Stimulated activated CD8-positive, alpha-beta memory T cell treated with anti-CD3 and anti-CD28 coated beads, Interleukin-7, amount 100 ng/mL, for 24 hours (primary cell): Measurements from ENCODE around the gene ST6GALNAC3.

Source experiments
- DNase-seq: peaks from one replicate; pipeline ENCODE4 v3.0.0-alpha.2; 2020; ENCODE audit warnings: low read depth

Gene ST6GALNAC3

DNA sequence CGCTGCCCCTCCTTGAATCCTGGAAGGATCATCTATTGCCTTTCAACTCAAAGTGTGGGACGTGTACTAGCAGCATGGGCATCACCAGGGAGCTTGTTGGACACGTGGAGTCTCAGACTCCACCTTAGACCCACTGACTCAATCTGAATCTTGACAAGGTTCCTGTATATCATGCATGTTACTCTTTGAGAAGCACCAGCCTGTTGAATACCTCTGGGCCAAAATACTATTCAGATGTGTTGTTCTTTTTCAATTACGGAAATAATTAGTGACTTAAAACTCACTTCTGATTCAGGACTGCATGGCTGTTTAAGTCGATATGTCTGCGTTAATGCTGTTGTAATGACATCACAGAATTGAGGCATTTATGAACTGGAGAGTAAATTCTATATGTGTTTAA is 70.8 kb downstream of the ST6GALNAC3 start:
- no peak for DNase-seq

DNA sequence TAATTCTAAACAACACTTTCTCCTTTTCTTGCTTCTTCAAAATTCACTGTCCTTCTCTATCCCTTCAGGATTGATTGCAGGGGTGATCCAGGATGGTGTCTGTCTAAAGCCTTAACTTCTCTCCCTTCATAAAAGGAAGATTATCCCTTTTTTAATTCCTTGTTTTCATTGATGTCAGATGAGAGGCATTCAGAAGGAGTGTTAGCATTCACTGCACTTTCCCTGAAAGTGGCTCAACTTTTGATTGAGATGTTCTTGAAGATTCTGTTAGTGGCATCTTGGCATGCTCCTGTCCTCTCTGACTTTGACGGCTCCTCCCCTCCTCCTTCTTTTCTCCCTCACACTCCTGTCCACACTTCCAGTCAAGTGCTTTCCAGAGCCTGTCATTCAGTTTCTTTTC is 71.6 kb downstream of the ST6GALNAC3 start:
- no peak for DNase-seq

DNA sequence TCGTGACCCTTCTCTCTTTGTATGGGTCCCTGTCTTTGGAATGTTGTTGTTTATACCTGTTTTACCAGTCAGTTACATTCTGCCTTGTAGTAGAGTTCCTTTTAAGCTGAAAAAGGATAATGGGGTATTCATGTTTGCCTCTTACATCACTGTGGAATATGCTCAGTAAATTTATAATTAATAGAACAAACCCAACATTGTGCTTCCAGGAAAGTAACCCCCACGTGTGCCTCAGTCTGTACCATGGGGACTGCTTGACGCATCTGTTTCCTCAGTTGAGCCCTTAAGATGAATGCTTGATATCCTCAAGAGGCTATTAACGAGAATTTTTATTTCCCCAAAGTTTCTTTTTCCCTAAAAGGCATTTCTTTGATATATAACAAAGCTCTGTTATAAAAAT is 73.4 kb downstream of the ST6GALNAC3 start:
- DNase-seq, result no peak

DNA sequence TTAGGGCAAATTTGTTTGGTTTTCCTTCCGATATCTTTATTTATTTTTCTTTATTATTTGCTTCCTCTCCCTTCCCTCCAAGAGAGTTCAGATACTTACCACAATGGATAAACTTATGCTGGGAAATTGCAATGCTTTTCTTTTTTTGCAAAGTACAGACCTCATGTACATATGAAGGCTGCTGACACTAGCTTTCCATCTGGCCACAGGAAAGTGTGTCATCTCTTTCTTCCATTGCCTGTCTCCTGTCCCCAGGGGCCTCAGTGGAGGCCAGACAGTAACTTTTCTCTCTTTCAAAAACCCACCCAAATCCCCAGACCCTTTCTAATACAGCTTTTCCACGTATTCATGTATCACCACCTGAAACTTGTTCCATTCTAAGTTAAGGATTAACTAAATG is 73.9 kb downstream of the ST6GALNAC3 start:
- no peak for DNase-seq

DNA sequence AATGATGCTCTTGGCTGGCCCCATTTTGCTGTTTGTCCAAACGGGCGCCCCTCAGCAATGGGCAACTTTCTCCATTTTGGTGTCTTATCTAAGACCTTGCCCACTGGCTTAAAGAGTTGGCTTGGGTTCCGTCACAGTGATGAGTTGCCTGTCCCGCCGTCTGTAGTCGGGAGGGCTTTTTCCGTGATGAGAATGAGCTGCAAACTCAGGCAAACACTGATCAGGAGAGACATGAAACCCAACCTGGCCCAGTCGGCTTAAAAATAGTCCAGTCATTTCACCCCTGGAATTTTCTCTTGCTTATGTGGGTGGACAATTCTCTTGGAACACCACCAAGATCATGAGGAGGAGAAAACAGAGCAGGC is 79.3 kb downstream of the ST6GALNAC3 start:
- DNase-seq, result no peak

DNA sequence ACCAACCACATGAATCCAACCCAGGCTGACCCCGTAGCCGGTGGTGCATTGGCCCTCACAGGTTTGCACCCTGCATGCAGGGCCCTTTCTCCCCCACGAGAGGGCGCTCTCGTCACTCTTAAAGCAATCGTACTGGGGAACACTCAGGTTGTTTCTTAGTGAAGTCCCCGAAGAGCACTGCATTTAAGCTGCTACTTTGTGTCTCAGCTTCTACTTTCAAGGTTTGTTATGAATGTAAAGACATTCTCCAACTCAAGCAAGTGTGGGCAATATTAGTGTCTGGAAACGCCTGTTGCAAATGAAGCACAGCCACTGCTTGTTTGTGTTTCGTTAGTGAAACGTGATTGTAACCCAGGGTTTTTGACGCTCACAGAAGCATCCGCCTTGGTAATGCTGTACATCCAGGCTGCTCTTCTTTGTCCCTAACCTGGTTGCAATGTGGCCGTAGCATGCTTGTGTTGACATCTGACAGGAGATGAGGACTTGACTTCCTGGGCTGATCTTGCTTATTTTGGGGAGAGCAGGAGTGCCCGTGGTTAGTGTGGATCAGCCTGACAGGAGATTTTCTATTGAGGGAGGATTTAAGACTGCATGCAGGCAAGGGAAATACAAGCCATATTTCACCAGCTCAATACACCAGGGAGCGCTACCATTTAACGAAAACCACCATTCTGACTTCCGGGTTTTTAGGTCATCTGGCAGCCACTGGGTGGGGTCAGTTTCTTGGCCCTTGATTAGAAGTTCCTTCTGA is 79.8 kb downstream of the ST6GALNAC3 start:
- DNase-seq, result peak; percentile 60

DNA sequence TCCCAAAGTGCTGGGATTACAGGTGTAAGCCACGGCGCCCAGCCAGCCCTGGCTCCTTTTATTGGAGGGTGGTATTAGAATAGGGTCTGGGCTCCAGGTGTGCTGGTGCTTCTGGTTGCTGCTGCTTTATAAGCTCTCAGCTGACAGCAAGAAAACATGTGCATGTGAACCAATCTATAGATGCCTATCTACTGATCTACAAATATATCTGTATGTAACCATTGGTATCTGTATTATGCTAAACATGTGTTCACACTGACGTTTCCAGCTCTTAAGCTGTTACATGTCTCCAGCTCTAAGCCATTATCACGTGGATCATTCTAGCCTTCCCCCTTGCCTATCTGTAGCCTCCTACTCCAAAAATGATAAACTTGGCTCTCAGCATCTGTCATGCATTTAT is 82.4 kb downstream of the ST6GALNAC3 start:
- DNase-seq, result no peak

DNA sequence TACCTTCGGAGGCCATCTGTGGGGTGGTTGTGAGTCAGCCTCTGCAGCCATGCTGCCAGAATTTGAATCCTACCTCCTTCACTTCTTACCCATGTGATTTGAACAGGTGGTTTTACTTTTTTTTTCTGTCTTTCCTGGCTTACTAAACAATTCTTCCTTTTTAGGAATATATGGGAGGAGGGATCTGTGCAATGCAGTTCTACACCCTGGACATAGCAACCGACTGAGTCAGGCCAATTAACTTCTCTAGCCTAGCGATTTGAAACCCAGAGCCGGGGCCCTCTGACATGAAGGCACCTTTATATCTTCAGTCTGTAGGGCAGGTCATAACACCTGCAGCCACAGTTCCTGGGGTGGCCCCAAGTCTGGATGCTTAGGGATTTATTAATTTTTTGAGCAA is 83.6 kb downstream of the ST6GALNAC3 start:
- no peak for DNase-seq

DNA sequence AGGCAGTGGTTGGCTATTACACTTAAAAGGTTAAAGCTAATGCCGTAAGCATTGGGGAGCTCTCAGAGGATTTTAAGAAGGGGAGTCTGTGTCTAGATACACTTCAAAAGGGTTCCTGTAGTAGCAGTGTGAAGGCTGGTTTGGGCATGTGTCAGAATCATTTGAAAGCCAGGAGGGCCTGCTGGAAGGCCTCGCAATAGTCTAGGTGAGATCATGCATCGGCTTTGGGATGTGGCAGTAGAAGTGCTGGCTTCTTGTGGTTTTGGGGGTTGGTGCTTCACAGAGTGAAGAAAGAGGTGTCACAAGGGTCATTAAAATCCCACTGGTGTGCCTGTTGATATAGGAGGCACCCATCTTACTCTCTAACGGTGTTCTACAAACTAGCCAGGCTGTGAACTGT is 85.7 kb downstream of the ST6GALNAC3 start:
- no peak for DNase-seq

DNA sequence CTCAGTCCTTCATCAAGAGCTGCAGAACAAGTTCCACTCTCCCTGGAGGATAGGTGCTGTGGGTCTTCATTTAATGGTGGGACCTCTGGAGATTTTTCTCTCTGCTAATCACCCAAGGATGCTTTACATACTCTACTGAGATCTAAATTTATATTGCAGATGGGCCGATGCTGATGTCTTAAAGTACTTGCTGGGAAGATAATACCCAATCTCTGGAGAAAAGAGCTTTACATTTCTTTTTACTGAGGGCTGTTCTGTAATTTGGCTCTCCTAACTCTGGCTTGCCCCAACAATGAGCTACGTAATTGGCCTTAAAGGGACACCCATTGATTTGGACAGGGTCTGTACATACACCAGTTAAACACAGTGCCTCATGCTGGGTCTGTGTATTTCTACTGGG is 86.9 kb downstream of the ST6GALNAC3 start:
- no peak for DNase-seq

DNA sequence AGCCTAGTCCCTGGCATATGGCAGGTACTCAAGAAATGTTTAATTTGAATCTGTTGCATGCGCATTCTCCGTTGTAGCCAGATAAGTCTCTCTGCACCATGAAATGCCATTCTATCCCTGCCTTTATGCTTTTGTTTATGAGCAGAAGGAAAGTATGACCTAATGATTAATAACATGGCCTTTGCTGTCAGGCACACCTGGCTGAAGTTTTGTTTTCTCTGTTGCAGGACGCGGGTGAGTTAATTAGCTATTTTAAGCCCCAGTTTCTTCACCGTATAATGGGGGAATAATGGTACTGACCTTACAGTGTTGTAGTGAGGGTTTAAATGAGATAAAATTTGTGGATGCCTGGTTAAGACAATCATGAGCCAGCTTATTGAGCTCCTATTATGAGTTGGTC is 87.7 kb downstream of the ST6GALNAC3 start:
- no peak for DNase-seq

DNA sequence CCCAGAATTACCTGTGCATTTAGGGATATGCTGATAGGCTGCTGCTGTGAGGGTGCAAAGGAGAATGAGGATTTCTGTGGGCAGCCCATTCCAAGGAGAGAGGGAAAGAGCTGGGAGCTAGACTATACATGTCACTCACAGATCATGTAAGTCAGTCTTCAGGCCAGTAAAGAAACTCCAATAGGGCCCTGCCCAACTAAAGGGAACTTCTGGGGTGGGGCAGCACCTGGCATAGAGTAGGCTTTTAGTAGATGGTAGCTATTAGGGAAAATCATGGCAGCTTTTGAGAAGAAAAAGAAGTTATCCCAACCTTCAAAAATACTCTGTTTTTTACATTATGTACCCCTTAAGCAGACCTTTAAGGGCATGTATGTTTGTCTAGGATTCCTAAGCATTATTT is 89.6 kb downstream of the ST6GALNAC3 start:
- DNase-seq, result no peak

DNA sequence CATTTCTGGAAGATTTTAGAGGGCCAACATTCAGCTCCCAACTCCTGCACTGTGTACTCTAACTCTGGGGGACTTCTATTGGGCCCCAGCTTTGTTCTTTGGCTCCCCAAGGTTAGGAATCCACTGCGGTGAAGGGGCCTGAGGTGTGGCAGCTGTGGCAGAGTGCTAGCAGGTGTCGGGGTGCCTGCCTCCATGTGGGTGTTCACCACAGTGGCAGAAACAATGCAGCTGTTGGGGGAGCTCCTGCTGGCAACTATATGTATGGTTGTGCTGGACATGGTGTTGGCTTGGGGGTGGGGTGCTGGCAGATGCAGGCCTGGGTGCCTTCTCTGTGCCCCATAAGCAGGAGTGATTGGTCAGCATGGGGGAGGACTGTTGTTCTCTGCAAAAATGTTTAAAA is 95.5 kb downstream of the ST6GALNAC3 start:
- no peak for DNase-seq

DNA sequence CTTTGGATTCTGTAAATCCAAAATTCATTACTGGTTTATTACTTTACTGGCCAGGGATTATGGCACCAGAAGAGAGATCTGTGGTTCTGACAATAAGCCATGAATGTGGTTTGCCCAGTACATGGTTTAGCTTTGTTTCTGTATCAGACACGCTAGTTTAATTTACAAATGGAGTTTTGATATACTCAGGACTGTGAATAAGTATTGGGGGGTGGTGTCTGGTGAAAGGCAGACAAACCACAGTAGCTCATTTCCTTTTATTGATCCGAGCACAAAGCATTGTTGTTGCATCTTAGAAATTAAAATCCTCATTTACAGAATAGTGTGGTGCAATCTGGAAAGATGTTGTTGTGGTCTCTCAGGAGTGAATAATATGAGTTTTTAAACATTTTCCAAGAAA is 96.0 kb downstream of the ST6GALNAC3 start:
- no peak for DNase-seq

DNA sequence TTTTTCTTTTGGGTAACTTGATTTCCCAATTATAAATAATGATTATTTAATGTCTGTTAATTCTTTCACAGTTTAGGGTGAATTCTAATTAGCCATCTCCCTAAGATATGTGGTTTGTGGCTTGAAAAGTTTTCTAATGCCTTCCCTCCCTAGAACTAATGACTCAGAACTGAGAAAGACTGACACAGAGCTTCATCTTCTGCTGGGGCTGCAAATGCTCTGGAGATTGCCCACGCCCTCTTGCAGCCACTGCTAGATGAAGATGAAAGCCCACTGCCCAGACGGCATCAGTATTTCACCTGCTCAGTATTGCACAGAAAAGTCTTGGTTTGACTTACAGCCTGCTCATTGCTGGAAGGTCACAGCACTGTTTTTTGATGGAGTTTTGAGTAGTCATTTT is 101.5 kb downstream of the ST6GALNAC3 start:
- no peak for DNase-seq

DNA sequence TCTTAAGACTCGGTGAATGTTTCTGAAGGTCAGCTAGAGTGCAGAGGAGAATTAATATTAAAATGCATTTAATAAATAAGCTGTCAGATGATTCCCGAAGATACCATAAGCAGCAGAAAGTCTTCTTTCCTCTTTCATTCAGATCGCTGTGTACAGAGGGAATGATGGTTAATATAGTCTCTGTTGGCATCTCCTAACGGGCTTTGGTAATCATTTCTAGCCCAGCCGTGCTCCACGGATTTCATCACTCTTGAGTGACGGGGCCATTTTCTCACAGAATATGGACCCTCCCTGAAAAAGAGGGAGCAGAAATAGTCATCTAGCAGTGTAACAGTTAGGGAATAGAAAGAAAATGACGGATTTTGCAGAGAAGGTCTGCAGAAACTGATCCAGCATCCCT is 103.1 kb downstream of the ST6GALNAC3 start:
- DNase-seq, result no peak

DNA sequence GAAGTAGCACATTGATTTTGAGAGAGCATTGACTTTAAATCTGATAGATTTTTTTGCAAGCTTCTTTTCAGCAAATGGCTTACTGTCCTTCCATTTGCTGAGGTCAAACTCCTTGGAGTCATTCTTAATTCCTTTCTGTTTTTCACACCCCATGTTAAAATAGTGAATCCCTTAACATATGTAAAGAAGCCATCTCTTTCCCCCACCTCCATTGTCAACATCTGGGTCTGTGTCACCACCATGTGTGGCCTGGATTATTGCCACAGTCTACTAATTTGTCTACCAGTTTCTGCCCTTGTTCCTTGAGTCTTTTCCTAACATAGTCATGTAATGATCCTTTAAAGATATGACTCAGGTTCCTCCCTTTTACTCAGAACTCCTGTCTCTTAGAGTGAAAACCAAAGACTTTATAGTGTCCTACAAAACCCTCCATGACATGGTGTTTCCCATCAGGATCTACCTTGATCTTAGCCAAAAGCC is 104.7 kb downstream of the ST6GALNAC3 start:
- no peak for DNase-seq

DNA sequence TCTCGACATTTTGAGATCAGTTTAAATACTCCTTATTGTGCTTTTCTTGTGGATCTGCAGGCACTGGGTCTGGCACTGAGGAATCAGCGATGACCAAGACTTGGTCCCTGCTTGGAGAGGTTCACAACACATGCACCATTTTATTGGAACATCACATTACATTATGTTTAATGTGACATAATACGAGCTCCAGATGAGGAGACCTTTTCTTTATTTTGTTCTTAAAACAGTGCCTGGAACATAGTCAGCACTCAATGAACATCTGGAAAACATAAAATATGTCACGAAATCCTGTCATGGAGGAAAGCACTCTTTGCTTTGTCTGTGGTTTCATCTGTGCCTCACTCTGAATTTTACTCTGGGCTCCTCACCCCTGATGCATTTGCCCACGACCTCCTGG is 110.7 kb downstream of the ST6GALNAC3 start:
- DNase-seq, result no peak

DNA sequence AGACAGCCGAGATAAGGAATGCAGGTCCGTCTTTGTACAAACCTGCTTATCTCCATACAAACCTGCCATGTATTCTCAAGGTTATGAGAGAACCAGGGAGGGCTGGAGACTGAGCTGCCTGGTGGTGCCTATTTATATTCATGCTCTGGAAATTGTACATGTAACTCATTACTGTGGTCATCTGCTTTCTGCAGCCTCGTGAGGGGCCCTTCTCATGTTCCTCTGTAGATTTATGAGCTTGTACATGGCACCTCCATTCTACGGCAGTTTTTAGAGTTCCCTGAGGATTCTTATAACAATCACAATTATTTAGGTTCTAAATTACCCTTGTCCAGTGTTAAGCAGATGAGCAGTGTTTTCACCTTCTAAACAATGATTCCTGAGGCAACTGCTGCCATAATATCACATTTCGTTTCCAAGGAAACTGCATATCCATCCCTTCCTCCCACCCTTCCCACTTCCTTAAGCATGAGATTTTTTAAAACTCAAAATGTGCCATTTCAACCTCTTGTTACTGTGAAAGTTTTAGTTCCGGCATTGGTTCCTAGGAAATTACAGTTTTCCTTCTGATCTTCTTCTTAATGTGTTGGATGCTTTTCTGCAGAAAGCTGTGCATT is 112.1 kb downstream of the ST6GALNAC3 start:
- DNase-seq, result no peak

DNA sequence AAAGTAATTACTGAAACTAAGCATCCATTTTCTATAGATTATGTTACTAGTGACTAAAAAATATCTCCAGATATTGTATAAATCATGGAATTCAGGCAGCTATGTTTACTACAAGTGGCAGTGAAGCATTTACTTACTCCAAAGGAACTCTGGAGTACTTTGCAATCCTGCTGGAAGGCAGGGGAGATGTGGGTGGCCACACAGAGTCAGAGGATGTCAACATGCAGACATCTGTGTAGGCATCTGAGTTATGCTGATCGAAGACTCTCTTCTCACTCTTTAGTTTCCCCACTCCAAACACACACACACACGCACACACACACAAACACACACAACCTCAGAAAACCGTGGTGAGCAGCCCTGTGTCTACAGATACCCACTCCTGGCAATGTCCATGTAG is 112.9 kb downstream of the ST6GALNAC3 start:
- DNase-seq, result no peak

DNA sequence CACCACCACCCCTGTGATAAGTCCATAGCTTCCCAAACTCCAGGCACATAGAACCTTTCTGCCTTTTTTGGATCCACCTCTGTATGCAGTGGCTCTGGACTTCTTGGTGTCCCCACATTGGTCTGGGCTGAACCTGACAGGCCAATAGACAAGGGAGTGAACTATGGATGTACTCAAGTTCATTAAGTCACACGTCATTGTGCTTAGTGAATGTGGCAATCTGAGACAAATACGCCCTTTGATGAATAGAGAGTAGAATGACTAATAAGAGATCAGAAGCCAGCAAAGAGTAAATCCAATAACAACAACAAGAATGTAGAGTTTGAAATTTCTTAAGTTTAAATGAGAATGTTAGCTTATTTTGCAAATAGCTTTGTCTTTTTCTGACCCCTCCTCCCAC is 114.8 kb downstream of the ST6GALNAC3 start:
- no peak for DNase-seq

DNA sequence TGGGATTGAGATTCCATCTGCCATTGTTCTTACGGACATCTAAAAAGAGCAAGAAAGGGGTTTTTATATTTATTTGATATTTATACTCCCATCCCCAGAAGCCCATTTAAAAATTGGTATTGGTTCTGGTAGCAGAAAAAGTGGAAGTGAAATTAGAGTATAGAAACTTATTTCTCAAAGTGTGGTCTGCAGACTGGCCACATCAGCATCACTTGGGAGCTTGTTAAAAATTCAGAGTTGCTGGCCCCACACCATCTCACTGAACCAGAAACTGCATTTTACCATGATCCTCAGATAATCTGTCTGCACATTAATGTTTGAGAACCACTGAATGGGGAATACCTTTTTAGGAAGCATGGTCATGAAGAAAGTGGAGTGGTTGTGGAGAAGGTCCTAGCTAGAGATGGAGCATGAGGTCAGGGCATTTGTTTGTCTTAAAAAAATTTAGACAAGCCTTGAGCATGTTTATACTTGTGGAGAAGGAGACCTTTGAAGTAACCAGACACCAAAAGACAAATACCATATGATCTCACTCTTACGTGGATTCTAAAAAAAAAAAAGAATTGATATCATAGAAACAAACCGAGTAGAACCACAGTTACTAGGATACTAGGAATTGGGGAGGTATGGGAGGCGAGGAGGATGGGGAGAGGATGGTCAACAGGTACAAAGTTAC is 116.3 kb downstream of the ST6GALNAC3 start:
- no peak for DNase-seq

DNA sequence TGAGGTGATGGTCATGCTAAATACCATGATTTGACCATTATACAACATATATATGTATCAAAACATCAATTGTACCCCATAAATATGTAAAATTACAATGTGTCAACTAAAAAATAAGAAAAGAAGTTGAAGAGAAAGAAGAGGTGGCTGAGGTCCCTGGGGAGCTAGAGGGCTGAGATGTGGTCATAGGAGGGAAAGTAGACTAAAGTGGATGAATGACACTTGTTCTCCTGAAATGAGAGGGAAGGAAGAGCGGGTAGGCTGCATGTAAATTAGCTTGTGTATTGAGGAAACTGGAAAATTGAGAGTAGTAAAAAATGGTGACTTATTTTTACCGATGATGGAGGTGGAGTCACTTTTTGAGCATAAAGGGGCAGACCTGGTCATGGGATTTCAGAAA is 117.0 kb downstream of the ST6GALNAC3 start:
- DNase-seq, result no peak
